SIG-M5 treated with dmso at 0.1 percent for 504 hours (cell line): ENCODE results near the gene FOXO3.
"Not testable (repeated sequence)": the region's sequence is repeated elsewhere in the genome, so short reads cannot be mapped to it uniquely, and the experiment has no call there.

Experiments
- DNase-seq: peaks from one replicate; lab custom pipeline; 2025; ENCODE audit not compliant: unreplicated experiment; lab: John Stamatoyannopoulos, UW

Gene FOXO3

DNA sequence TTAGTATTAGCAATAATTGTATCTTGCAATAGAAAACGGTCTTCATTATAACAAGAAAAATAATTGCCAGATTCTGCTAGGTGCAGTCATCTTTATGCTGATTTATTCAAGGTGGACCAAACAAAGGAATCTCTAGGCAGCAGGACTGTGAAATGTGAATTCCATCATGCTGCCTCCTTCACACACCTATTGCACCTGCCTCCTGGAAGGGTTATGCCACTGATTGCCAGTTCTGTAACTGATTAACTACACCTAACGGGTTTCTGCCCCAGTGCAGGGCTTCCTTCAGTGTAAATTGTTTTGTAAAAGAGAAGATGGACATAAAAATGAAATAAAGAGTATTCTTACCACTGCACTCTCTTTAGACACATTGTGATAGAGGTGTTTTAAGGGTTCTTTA, 96.1 kb downstream of the FOXO3 start:
- DNase-seq: no peak

- no peak for DNase-seq
These were observed 97.5 kb downstream of the FOXO3 start for GRCh38 chr6:108658174-108658573.

- not testable (repeated sequence) for DNase-seq
These were observed 98.1 kb downstream of the FOXO3 start for GRCh38 chr6:108658785-108659184.

DNA sequence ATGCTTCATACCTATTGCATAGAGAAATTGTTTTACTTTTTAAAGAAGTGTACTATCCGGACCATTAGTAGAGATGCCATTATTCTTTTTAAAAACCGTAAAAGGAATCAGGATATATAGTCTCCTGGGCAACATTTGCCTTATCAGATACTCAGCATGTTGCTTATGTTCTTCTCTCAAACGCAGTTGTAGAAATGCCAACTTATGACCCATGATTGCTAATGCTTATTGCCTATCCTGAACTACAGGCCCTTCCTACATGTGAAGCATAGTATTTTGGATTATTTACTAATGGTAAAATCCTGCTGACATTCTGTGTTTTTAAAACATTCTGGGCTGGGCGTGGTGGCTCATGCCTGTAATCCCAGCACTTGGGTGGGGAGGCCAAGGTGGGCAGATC, 99.5 kb downstream of the FOXO3 start:
- no peak for DNase-seq

DNA sequence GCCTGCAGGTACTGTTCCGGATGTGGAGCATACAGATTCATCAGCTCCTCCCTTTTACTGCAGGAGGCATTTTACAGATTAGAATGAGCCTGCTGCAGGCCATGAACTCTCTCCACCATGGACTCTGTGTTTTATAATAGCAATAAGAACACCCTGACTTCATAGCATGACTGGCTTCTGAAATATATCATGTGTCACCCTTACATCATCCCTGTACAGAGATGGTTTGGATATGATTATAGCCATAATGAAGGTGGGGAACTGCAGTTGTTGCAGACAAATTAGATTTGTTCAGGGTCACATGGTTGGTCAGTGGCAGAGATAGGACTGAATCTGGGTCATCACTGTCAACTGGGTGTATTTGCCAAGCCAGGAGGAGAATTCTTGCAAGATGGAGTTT, 100.7 kb downstream of the FOXO3 start:
- no peak for DNase-seq

GRCh38 chr6:108661982-108662381, 101.3 kb downstream of the FOXO3 start:
- no peak for DNase-seq

- no peak for DNase-seq
These were observed 102.0 kb downstream of the FOXO3 start for GRCh38 chr6:108662702-108663101.

GRCh38 chr6:108663494-108664064, 102.9 kb downstream of the FOXO3 start:
- not testable (repeated sequence) for DNase-seq

- no peak for DNase-seq
These were observed 104.9 kb downstream of the FOXO3 start for GRCh38 chr6:108665495-108666196.

- no peak for DNase-seq
These were observed 106.0 kb downstream of the FOXO3 start for GRCh38 chr6:108666656-108667260.

DNA sequence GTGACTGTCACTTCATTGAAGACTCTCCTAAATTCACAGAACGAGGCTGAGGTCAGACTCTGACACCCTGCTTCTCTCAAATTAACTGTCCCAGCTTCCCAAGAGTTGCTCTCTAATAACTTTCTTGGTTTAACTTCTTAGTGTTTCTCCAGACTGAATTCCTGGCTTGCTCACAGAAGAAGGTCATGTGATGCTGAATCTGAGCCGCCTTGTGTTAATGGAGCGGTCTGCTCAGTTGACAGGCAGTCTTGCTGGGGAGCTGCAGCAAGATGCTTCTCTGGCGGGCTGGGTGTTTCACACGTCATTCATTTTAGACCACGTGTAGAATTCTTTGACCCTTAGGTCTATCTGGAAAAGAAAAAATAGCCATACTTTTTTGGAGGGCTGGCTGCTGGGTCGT, 107.3 kb downstream of the FOXO3 start:
- DNase-seq: no peak

DNA sequence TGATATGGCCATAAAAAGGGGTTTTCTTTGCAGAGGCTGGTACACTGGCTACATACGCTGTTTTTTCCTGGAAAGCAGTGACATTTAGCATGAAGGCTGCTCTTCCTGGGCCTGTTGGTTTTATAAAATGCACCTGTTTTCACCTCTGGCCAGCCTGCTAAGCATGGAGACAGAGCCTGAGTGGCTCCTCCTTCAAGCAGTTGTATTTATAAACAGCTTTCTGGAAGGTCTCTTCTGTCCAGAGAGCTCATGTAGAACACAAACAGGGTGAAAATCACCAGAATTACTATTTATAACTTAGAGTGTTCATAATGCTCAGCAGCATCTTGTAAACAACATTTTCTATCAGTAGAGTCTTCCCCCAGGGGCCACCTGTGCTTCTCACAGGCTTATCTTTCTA, 109.0 kb downstream of the FOXO3 start:
- DNase-seq: no peak

DNA sequence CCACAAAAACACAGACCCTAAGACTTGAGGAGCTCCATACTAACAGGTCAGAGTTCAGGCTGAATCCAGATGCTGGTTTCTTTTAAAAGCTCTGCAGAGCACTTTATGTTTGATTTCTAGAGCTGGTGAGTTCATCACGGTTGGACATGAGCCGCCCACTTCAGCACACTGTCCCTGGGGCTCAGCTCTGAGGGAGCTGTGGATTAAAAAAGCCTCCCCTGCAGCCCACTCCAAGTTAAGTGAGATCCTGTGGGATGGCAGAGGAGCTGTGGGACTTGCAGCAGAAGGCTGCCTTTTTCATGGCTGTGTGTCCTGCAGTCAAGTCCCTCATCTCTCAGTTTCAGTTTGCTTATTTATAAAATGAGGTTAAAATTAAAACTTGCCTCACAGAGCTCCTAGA, 110.5 kb downstream of the FOXO3 start:
- no peak for DNase-seq

DNA sequence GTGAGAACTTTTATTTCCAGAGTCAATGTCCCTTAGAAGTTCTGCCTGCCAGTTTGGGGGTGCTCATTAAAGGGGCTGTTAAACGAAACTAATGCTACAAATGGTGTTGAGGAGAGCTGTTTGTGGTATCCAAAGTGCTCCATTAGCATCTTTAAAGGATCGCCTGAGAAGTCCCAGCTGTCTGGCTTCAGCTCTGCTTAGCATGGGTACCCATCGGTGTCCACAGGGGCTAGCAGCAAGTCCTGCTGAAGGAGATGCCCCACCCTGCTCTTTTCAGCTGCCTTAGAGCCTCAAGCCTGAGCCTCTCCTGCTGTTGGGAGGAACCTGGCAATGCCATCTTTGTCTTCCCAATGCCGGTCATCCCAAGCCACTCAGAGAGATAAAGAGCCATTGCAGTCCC, 111.1 kb downstream of the FOXO3 start:
- DNase-seq: no peak

DNA sequence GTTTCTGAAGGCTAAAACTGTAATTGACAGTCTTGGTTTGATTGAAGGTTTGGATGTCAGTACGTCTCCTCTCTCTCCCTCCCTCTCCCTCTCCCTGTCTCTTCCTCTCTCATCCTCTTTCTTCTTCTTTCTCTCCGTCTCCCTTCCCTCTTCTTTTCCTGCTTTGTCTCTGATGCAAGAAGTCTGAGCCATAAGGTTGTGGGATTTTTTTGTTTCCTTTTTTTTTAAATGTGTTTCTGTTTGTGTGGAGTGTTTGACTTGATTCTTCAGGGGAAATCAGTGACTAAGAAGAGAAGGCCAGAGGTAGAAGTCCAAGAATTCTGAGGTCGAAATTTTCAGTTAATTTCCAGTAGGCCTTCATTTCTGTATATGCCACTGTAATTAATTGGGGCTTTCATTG, 111.9 kb downstream of the FOXO3 start:
- DNase-seq: no peak

GRCh38 chr6:108673153-108673552, 112.4 kb downstream of the FOXO3 start:
- DNase-seq: no peak

DNA sequence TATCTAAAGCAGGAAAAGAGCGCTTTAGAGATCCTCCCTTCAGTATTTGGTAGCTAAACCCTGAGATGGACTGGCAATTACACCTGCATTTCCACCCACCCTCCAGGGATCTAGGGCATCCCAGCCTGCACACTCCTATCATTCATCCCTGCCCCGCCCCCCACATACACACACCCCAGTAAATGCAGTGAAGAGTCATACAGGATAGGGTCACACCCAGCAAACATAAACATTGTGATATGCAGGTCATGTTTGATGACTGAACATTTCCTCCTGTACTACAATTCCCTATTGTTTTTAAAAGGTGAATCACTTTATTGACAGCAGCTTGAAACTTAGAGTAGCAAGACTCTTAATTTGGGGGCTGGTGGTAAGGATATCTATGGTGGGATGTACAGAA, 112.9 kb downstream of the FOXO3 start:
- no peak for DNase-seq

GRCh38 chr6:108675226-108676200, 114.8 kb downstream of the FOXO3 start:
- no peak for DNase-seq

DNA sequence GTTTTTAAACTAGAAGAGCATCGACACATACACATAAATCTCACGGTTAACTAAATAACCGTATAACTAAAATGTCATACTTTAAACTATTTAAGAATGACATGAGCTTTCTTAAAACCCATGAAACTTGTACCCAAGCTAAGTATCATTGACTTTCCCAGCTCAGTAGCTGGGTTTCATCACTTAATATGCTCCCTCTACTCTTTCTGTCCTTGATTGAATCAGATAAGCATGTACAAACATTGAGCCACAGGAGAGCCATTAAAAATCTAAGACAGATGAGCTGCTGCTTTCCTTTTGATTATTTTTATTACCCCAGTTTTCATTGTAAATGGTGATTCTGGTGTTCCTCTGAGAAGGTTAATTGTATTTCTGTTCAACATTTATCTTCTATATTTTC, 115.8 kb downstream of the FOXO3 start:
- DNase-seq: no peak

DNA sequence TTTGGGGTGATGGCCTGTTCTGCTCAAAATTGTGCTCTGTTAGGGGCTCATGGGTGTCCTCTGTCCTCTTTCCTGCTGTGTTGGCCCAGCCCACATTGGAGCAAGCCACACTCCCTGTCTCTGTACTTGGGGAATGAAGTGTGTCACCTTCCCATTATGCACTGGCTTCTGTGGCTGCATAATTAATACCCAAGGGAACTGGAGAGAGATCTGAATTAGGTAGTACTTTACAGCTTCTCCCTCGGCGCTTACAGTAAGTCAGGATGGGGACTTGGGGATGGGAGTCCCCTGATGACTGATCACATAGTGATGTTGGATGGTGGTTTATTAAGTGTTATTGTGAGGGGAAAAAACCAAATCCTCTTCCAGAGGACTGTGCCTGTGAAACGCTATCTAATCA, 116.6 kb downstream of the FOXO3 start:
- DNase-seq: no peak

DNA sequence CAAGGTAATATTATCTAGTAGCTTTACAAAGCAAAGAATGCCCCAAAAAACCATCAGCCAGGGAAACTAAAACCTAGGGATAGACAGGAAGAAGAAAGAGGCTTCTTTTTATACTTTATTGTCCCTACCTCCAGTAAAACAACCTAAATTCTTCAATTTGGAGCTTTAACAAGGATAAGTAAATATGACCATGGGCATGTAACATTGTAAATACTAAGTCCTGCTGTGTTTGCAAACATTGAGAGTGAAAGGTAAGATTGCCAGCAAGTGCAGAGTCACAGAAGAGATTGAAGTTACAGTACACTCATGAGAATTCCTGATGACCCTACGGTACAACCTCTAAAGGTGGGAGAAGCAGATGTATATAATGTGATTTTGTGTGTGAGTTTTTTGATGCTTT, 117.2 kb downstream of the FOXO3 start:
- no peak for DNase-seq
